ENCODE measurements around the gene LCNL1.

Gene LCNL1

GRCh38 chr9:136983167-136983566 lies 374 bp downstream of the LCNL1 start:
- H3K27me3 ChIP-seq (ENCODE audit: control insufficient read depth, insufficient read depth, low read length, poor library complexity, severe bottlenecking) = peaks cover 28% of the 10 kb centered on the region
- 92 to 93% methylated on average over 9 of the region's 9 CpGs for WGBS, 2 experiments

GRCh38 chr9:136983656-136984314 lies 992 bp downstream of the LCNL1 start:
- H3K27me3 ChIP-seq (ENCODE audit: control insufficient read depth, insufficient read depth, low read length, poor library complexity, severe bottlenecking) = peaks cover 28% of the 10 kb centered on the region
- no peaks in the 10 kb centered on the region for H3K9me3 ChIP-seq (ENCODE audit: control insufficient read depth, low read length)
- no peaks in the 10 kb centered on the region for H3K4me1 ChIP-seq (ENCODE audit: control insufficient read depth, insufficient read depth, low read length)
- no peaks in the 10 kb centered on the region for H3K36me3 ChIP-seq (ENCODE audit: control insufficient read depth, insufficient read depth, low read length)
- H3K27ac ChIP-seq (ENCODE audit: insufficient read depth, low read depth, low read length, poor library complexity, severe bottlenecking) = no peak overlapping the region
- WGBS, 2 experiments = 90 to 91% methylated on average over 11 of the region's 11 CpGs
- H3K4me3 ChIP-seq (ENCODE audit: insufficient read depth, low read depth, low read length) = no peak overlapping the region

More at GRCh38 chr9:136983167-136983566, 374 bp downstream of the LCNL1 start:
- Histone ChIP-seq H3K4me3 (ENCODE audit: insufficient read depth, low read depth, low read length) (no peak overlapping the region), H3K4me1 (ENCODE audit: control insufficient read depth, insufficient read depth, low read length) (no peaks in the 10 kb centered on the region), H3K9me3 (ENCODE audit: control insufficient read depth, low read length) (no peaks in the 10 kb centered on the region), H3K27ac (ENCODE audit: insufficient read depth, low read depth, low read length, poor library complexity, severe bottlenecking) (no peak overlapping the region), H3K36me3 (ENCODE audit: control insufficient read depth, insufficient read depth, low read length) (no peaks in the 10 kb centered on the region)

- no peaks in the 10 kb centered on the region for H3K9me3 ChIP-seq (ENCODE audit: control insufficient read depth, low read length)
- no peaks in the 10 kb centered on the region for H3K4me1 ChIP-seq (ENCODE audit: control insufficient read depth, insufficient read depth, low read length)
- H3K36me3 ChIP-seq (ENCODE audit: control insufficient read depth, insufficient read depth, low read length) = no peaks in the 10 kb centered on the region
- peaks cover 28% of the 10 kb centered on the region for H3K27me3 ChIP-seq (ENCODE audit: control insufficient read depth, insufficient read depth, low read length, poor library complexity, severe bottlenecking)
- H3K4me3 ChIP-seq (ENCODE audit: insufficient read depth, low read depth, low read length) = no peak overlapping the region
- no peak overlapping the region for H3K27ac ChIP-seq (ENCODE audit: insufficient read depth, low read depth, low read length, poor library complexity, severe bottlenecking)
- WGBS, 2 experiments = 83 to 84% methylated on average over 29 of the region's 29 CpGs
These were observed 1.8 kb downstream of the LCNL1 start for GRCh38 chr9:136984464-136985026.

GRCh38 chr9:136985027-136985602 lies 2.3 kb downstream of the LCNL1 start:
- Histone ChIP-seq H3K9me3 (ENCODE audit: control insufficient read depth, low read length) (no peaks in the 10 kb centered on the region), H3K4me3 (ENCODE audit: insufficient read depth, low read depth, low read length) (no peak overlapping the region), H3K27me3 (ENCODE audit: control insufficient read depth, insufficient read depth, low read length, poor library complexity, severe bottlenecking) (peaks cover 28% of the 10 kb centered on the region), H3K27ac (ENCODE audit: insufficient read depth, low read depth, low read length, poor library complexity, severe bottlenecking) (no peak overlapping the region), H3K4me1 (ENCODE audit: control insufficient read depth, insufficient read depth, low read length) (no peaks in the 10 kb centered on the region), H3K36me3 (ENCODE audit: control insufficient read depth, insufficient read depth, low read length) (no peaks in the 10 kb centered on the region)
- WGBS, 2 experiments = 63 to 64% methylated on average over 48 of the region's 48 CpGs

GRCh38 chr9:136985853-136986252 lies 3.1 kb downstream of the LCNL1 start:
- H3K9me3 ChIP-seq (ENCODE audit: control insufficient read depth, low read length) = no peaks in the 10 kb centered on the region
- H3K27ac ChIP-seq (ENCODE audit: insufficient read depth, low read depth, low read length, poor library complexity, severe bottlenecking) = no peak overlapping the region
- H3K4me3 ChIP-seq (ENCODE audit: insufficient read depth, low read depth, low read length) = no peak overlapping the region
- H3K4me1 ChIP-seq (ENCODE audit: control insufficient read depth, insufficient read depth, low read length) = no peaks in the 10 kb centered on the region
- H3K36me3 ChIP-seq (ENCODE audit: control insufficient read depth, insufficient read depth, low read length) = no peaks in the 10 kb centered on the region
- WGBS, 2 experiments = 73 to 76% methylated on average over 33 of the region's 33 CpGs
- H3K27me3 ChIP-seq (ENCODE audit: control insufficient read depth, insufficient read depth, low read length, poor library complexity, severe bottlenecking) = peaks cover 28% of the 10 kb centered on the region

GRCh38 chr9:136988872-136989271 lies 6.1 kb downstream of the LCNL1 start:
- Histone ChIP-seq H3K36me3 (ENCODE audit: control insufficient read depth, insufficient read depth, low read length) (no peaks in the 10 kb centered on the region), H3K4me1 (ENCODE audit: control insufficient read depth, insufficient read depth, low read length) (peaks cover 9% of the 10 kb centered on the region), H3K9me3 (ENCODE audit: control insufficient read depth, low read length) (no peaks in the 10 kb centered on the region), H3K27ac (ENCODE audit: insufficient read depth, low read depth, low read length, poor library complexity, severe bottlenecking) (no peak overlapping the region), H3K4me3 (ENCODE audit: insufficient read depth, low read depth, low read length) (no peak overlapping the region), H3K27me3 (ENCODE audit: control insufficient read depth, insufficient read depth, low read length, poor library complexity, severe bottlenecking) (peaks cover 38% of the 10 kb centered on the region)
- 89 to 92% methylated on average over 4 of the region's 4 CpGs for WGBS, 2 experiments

- peaks cover 42% of the 10 kb centered on the region for H3K27me3 ChIP-seq (ENCODE audit: control insufficient read depth, insufficient read depth, low read length, poor library complexity, severe bottlenecking)
- H3K36me3 ChIP-seq (ENCODE audit: control insufficient read depth, insufficient read depth, low read length) = no peaks in the 10 kb centered on the region
- H3K4me3 ChIP-seq (ENCODE audit: insufficient read depth, low read depth, low read length) = no peak overlapping the region
- WGBS, 2 experiments = 77 to 78% methylated on average over 10 of the region's 10 CpGs
- H3K4me1 ChIP-seq (ENCODE audit: control insufficient read depth, insufficient read depth, low read length) = peaks cover 9% of the 10 kb centered on the region
- no peaks in the 10 kb centered on the region for H3K9me3 ChIP-seq (ENCODE audit: control insufficient read depth, low read length)
- no peak overlapping the region for H3K27ac ChIP-seq (ENCODE audit: insufficient read depth, low read depth, low read length, poor library complexity, severe bottlenecking)
These were observed 7.6 kb downstream of the LCNL1 start for GRCh38 chr9:136990242-136990911.

- WGBS, 2 experiments = 4% methylated on average over 90 to 91 of the region's 92 CpGs
- Histone ChIP-seq H3K27me3 (ENCODE audit: control insufficient read depth, insufficient read depth, low read length, poor library complexity, severe bottlenecking) (peaks cover 42% of the 10 kb centered on the region), H3K36me3 (ENCODE audit: control insufficient read depth, insufficient read depth, low read length) (no peaks in the 10 kb centered on the region), H3K4me1 (ENCODE audit: control insufficient read depth, insufficient read depth, low read length) (peaks cover 20% of the 10 kb centered on the region), H3K27ac (ENCODE audit: insufficient read depth, low read depth, low read length, poor library complexity, severe bottlenecking) (no peak within 1 kb of the TSS), H3K9me3 (ENCODE audit: control insufficient read depth, low read length) (no peaks in the 10 kb centered on the region), H3K4me3 (ENCODE audit: insufficient read depth, low read depth, low read length) (peak within 1 kb of the TSS; percentile 78)
These were observed 9.4 kb downstream of the LCNL1 start, which contains the start of gene PAXX for GRCh38 chr9:136991993-136992818. Gene PAXX, plus strand, starts transcription at chr9:136992422. Its CDS starts 22 bp downstream, at chr9:136992444.

- Histone ChIP-seq H3K27me3 (ENCODE audit: control insufficient read depth, insufficient read depth, low read length, poor library complexity, severe bottlenecking) (peaks cover 38% of the 10 kb centered on the region), H3K4me3 (ENCODE audit: insufficient read depth, low read depth, low read length) (peak overlapping the region; percentile 78), H3K27ac (ENCODE audit: insufficient read depth, low read depth, low read length, poor library complexity, severe bottlenecking) (no peak overlapping the region), H3K4me1 (ENCODE audit: control insufficient read depth, insufficient read depth, low read length) (peaks cover 22% of the 10 kb centered on the region), H3K9me3 (ENCODE audit: control insufficient read depth, low read length) (no peaks in the 10 kb centered on the region), H3K36me3 (ENCODE audit: control insufficient read depth, insufficient read depth, low read length) (no peaks in the 10 kb centered on the region)
- 43 to 44% methylated on average over 18 of the region's 18 CpGs for WGBS, 2 experiments
These were observed 10.1 kb downstream of the LCNL1 start for GRCh38 chr9:136992819-136993369.
